Loucy (cell line): ENCODE results near the gene SLC22A23.

Experiments used
- EZH2phosphoT487 ChIP-seq: fragments of 200-600 bp; IDR thresholded peaks from 2 replicates; pipeline ENCODE4 v1.6.1; 2018; ENCODE audit warnings: antibody characterized with exemption, mild to moderate bottlenecking, moderate library complexity, borderline replicate concordance
- TF ChIP-seq, protein P1 (sequence below): fragments of 200-600 bp; sonication (generic); conservative IDR thresholded peaks from 2 replicates; pipeline ENCODE4 v1.5.1; 2014; ENCODE audit warnings: mild to moderate bottlenecking, antibody characterized with exemption, low read length

DNA sequence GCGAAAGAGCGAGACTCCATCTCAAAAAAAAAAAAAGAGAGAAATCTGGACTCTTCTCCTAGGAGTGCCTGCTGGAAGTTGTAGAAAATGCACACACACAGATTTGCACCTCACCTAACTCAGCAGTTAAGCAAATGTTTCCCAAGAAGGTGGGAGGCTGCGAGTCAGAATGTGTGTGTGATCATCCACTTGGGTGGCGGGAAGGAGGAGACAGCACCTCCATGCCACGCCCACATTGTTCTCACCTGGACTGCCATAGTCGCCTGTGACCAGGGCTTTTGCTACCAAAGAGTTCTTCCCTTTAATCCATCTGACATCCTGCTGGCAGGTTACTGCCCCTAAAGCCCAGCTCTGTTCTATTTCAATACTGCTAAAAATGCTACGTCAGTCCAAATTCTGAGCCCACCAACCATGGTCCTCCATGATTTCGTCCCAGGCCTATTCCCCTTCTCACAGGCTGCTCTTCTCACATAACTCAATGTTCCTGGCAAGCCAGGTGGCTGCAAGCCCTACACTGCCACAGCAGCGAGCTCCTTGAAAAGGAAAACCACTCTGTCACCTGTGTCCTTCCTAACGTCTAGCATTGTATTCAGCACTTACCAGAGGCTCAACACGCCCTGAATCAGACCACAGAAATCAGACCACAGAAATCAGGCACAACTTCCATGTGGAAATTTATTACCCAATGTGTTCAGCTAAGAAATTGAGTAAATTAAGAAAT lies 120.6 kb downstream of the SLC22A23 start:
- TF ChIP-seq, protein P1, sequence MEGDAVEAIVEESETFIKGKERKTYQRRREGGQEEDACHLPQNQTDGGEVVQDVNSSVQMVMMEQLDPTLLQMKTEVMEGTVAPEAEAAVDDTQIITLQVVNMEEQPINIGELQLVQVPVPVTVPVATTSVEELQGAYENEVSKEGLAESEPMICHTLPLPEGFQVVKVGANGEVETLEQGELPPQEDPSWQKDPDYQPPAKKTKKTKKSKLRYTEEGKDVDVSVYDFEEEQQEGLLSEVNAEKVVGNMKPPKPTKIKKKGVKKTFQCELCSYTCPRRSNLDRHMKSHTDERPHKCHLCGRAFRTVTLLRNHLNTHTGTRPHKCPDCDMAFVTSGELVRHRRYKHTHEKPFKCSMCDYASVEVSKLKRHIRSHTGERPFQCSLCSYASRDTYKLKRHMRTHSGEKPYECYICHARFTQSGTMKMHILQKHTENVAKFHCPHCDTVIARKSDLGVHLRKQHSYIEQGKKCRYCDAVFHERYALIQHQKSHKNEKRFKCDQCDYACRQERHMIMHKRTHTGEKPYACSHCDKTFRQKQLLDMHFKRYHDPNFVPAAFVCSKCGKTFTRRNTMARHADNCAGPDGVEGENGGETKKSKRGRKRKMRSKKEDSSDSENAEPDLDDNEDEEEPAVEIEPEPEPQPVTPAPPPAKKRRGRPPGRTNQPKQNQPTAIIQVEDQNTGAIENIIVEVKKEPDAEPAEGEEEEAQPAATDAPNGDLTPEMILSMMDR: no peak
- no peak for TF ChIP-seq EZH2phosphoT487
